C4-2B (cell line): ENCODE results near the gene TTLL7.

Experiments
- H3K27ac ChIP-seq: fragments of 450-650 bp; 2 replicates; pipeline ENCODE4 v1.5.1; 2017
- CTCF ChIP-seq: fragments of 450-650 bp; conservative IDR thresholded peaks from 2 replicates; pipeline ENCODE4 v1.5.1; 2017; ENCODE audit warnings: mild to moderate bottlenecking
- ZFX ChIP-seq: fragments of 450-650 bp; IDR thresholded peaks from 2 replicates; pipeline ENCODE4 v1.6.1; 2017

Gene TTLL7

GRCh38 chr1:83828456-83828855 lies 170.5 kb downstream of the TTLL7 start:
- TF ChIP-seq CTCF = no peak
- no peak for TF ChIP-seq ZFX
- H3K27ac ChIP-seq = no peak overlapping the region

GRCh38 chr1:83827741-83828140 lies 171.2 kb downstream of the TTLL7 start:
- no peak for TF ChIP-seq ZFX
- no peak for TF ChIP-seq CTCF

GRCh38 chr1:83822208-83822607 lies 176.7 kb downstream of the TTLL7 start:
- H3K27ac ChIP-seq = no peak overlapping the region
- TF ChIP-seq CTCF (no peak), ZFX (no peak)

More at GRCh38 chr1:83827741-83828140, 171.2 kb downstream of the TTLL7 start:
- no peak overlapping the region for H3K27ac ChIP-seq

GRCh38 chr1:83819436-83819835 lies 179.5 kb downstream of the TTLL7 start:
- no peak overlapping the region for H3K27ac ChIP-seq
- TF ChIP-seq ZFX (no peak), CTCF (no peak)

GRCh38 chr1:83818916-83819315 lies 180.0 kb downstream of the TTLL7 start:
- H3K27ac ChIP-seq = no peak overlapping the region
- TF ChIP-seq CTCF (no peak), ZFX (no peak)

- no peak overlapping the region for H3K27ac ChIP-seq
- no peak for TF ChIP-seq ZFX
- TF ChIP-seq CTCF = no peak
Measured at GRCh38 chr1:83816836-83817235, 182.1 kb downstream of the TTLL7 start.

- no peak overlapping the region for H3K27ac ChIP-seq
- TF ChIP-seq ZFX (no peak), CTCF (no peak)
Measured at GRCh38 chr1:83815330-83815729, 183.6 kb downstream of the TTLL7 start.
